ENCODE measurements around the gene USP17L27.
A peak's percentile ranks its signal among the peaks of the same experiment; 100 is the strongest.
"Not testable (repeated sequence)": the region's sequence is repeated elsewhere in the genome, so short reads cannot be mapped to it uniquely, and the experiment has no call there.

The USP17L27 gene, protein sequence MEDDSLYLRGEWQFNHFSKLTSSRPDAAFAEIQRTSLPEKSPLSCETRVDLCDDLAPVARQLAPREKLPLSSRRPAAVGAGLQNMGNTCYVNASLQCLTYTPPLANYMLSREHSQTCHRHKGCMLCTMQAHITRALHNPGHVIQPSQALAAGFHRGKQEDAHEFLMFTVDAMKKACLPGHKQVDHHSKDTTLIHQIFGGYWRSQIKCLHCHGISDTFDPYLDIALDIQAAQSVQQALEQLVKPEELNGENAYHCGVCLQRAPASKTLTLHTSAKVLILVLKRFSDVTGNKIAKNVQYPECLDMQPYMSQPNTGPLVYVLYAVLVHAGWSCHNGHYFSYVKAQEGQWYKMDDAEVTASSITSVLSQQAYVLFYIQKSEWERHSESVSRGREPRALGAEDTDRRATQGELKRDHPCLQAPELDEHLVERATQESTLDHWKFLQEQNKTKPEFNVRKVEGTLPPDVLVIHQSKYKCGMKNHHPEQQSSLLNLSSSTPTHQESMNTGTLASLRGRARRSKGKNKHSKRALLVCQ

DNA sequence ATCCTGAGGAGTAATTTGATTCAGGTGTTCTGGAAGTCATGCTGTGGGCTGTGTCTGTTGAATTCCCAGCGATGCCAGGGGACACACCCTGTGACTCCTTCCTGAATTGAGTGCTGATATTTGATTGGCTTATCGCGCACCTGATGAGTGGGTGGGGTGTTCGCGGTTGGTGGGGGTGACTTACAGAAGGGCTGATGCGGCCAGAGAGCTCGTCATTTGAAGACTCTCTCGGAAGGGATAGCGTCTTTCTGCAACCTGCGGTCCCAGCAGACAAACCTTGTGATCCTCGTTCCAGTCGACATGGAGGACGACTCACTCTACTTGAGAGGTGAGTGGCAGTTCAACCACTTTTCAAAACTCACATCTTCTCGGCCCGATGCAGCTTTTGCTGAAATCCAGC is at the start of gene USP17L27:
TSS of gene USP17L27 (plus strand) at position 301 of the 400 bp plus-strand sequence. CDS start at position 301, 0 bp downstream.
- DNase-seq (ENCODE audit: low read depth, low spot score): not testable (repeated sequence)

DNA sequence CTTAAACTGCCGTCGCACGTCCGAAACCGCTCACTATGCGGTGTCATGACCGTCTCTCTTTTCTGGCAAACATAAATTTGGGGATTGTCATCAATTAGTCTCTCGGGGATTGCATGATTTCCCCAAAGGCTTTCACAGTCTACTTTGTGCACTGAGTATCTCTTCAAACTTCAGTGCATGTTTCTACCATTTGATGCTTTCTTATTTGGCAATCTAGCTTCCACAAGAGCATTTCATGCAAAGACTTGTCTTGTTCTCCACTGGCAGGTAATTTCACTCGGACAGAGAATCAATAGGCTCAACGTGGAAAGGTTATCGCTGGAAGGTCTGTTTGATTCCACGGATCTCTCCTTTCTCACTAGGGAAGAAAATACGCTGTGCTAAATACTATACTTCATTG is 19.8 kb upstream of the USP17L27 start:
- not testable (repeated sequence) for DNase-seq (ENCODE audit: low read depth, low spot score)

DNA sequence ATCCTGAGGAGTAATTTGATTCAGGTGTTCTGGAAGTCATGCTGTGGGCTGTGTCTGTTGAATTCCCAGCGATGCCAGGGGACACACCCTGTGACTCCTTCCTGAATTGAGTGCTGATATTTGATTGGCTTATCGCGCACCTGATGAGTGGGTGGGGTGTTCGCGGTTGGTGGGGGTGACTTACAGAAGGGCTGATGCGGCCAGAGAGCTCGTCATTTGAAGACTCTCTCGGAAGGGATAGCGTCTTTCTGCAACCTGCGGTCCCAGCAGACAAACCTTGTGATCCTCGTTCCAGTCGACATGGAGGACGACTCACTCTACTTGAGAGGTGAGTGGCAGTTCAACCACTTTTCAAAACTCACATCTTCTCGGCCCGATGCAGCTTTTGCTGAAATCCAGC is 19.1 kb upstream of the USP17L27 start, which contains the start of gene USP17L24:
TSS of gene USP17L24 (plus strand) at position 301 of the 400 bp plus-strand sequence. CDS start at position 301, 0 bp downstream.
- DNase-seq (ENCODE audit: low read depth, low spot score): not testable (repeated sequence)

DNA sequence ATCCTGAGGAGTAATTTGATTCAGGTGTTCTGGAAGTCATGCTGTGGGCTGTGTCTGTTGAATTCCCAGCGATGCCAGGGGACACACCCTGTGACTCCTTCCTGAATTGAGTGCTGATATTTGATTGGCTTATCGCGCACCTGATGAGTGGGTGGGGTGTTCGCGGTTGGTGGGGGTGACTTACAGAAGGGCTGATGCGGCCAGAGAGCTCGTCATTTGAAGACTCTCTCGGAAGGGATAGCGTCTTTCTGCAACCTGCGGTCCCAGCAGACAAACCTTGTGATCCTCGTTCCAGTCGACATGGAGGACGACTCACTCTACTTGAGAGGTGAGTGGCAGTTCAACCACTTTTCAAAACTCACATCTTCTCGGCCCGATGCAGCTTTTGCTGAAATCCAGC is 14.3 kb upstream of the USP17L27 start, which contains the start of gene USP17L25:
TSS of gene USP17L25 (plus strand) at position 301 of the 400 bp plus-strand sequence. CDS start at position 301, 0 bp downstream.
- DNase-seq (ENCODE audit: low read depth, low spot score): not testable (repeated sequence)

DNA sequence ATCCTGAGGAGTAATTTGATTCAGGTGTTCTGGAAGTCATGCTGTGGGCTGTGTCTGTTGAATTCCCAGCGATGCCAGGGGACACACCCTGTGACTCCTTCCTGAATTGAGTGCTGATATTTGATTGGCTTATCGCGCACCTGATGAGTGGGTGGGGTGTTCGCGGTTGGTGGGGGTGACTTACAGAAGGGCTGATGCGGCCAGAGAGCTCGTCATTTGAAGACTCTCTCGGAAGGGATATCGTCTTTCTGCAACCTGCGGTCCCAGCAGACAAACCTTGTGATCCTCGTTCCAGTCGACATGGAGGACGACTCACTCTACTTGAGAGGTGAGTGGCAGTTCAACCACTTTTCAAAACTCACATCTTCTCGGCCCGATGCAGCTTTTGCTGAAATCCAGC is 9.6 kb upstream of the USP17L27 start, which contains the start of gene USP17L26:
TSS of gene USP17L26 (plus strand) at position 301 of the 400 bp plus-strand sequence. CDS start at position 301, 0 bp downstream.
- DNase-seq (ENCODE audit: low read depth, low spot score): not testable (repeated sequence)

DNA sequence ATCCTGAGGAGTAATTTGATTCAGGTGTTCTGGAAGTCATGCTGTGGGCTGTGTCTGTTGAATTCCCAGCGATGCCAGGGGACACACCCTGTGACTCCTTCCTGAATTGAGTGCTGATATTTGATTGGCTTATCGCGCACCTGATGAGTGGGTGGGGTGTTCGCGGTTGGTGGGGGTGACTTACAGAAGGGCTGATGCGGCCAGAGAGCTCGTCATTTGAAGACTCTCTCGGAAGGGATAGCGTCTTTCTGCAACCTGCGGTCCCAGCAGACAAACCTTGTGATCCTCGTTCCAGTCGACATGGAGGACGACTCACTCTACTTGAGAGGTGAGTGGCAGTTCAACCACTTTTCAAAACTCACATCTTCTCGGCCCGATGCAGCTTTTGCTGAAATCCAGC is 4.8 kb upstream of the USP17L27 start, which contains the start of gene USP17L5:
TSS of gene USP17L5 (plus strand) at position 301 of the 400 bp plus-strand sequence. CDS start at position 301, 0 bp downstream.
- not testable (repeated sequence) for DNase-seq (ENCODE audit: low read depth, low spot score)

DNA sequence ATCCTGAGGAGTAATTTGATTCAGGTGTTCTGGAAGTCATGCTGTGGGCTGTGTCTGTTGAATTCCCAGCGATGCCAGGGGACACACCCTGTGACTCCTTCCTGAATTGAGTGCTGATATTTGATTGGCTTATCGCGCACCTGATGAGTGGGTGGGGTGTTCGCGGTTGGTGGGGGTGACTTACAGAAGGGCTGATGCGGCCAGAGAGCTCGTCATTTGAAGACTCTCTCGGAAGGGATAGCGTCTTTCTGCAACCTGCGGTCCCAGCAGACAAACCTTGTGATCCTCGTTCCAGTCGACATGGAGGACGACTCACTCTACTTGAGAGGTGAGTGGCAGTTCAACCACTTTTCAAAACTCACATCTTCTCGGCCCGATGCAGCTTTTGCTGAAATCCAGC is 4.6 kb downstream of the USP17L27 start, which contains the start of gene USP17L28:
TSS of gene USP17L28 (plus strand) at position 301 of the 400 bp plus-strand sequence. CDS start at position 301, 0 bp downstream.
- not testable (repeated sequence) for DNase-seq (ENCODE audit: low read depth, low spot score)

DNA sequence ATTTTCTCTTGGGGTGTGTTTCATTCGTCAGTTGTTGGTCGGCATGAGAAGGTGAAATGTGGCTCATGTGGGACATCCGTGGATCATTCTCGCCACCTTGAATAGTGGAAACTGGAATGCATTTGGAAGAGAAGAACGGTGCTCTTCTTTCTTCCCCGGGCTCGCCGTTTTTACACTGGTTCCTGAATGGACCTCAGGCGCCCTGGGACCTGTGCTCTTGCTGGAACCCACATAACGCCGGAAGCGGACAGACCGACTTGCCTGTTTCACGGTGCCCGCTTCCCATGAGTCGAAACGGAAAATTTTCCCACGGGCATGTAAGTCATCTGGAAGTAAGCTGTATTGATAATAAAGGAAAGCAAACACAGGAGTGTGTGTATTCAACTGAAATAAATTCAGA is 6.9 kb downstream of the USP17L27 start:
- DNase-seq (ENCODE audit: low read depth, low spot score): not testable (repeated sequence)

DNA sequence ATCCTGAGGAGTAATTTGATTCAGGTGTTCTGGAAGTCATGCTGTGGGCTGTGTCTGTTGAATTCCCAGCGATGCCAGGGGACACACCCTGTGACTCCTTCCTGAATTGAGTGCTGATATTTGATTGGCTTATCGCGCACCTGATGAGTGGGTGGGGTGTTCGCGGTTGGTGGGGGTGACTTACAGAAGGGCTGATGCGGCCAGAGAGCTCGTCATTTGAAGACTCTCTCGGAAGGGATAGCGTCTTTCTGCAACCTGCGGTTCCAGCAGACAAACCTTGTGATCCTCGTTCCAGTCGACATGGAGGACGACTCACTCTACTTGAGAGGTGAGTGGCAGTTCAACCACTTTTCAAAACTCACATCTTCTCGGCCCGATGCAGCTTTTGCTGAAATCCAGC is 9.4 kb downstream of the USP17L27 start, which contains the start of gene USP17L29:
TSS of gene USP17L29 (plus strand) at position 301 of the 400 bp plus-strand sequence. CDS start at position 301, 0 bp downstream.
- DNase-seq (ENCODE audit: low read depth, low spot score): not testable (repeated sequence)

DNA sequence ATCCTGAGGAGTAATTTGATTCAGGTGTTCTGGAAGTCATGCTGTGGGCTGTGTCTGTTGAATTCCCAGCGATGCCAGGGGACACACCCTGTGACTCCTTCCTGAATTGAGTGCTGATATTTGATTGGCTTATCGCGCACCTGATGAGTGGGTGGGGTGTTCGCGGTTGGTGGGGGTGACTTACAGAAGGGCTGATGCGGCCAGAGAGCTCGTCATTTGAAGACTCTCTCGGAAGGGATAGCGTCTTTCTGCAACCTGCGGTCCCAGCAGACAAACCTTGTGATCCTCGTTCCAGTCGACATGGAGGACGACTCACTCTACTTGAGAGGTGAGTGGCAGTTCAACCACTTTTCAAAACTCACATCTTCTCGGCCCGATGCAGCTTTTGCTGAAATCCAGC is 18.9 kb downstream of the USP17L27 start, which contains the start of gene USP17L30:
TSS of gene USP17L30 (plus strand) at position 301 of the 400 bp plus-strand sequence. CDS start at position 301, 0 bp downstream.
- DNase-seq (ENCODE audit: low read depth, low spot score): not testable (repeated sequence)

DNA sequence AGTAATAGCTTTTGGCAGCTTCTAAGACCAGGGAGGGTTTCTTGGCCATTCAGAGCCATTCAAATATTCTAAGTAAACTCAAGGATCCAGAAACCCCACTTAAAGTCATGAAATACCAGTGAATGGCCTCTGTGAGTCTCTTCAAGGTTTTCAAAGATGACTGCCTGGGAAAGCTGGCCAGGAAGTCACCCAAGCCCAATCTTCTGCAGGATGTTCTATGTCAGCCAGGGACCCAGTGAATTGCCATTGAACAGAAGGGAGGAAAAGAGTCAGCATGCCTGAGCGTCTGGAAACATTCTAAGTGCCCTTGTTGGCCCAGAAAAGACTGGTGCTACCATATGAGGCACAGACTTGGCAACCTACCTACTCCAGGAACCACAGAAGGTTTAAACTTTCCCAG is 35.9 kb downstream of the USP17L27 start:
- not testable (repeated sequence) for DNase-seq (ENCODE audit: low read depth, low spot score)

DNA sequence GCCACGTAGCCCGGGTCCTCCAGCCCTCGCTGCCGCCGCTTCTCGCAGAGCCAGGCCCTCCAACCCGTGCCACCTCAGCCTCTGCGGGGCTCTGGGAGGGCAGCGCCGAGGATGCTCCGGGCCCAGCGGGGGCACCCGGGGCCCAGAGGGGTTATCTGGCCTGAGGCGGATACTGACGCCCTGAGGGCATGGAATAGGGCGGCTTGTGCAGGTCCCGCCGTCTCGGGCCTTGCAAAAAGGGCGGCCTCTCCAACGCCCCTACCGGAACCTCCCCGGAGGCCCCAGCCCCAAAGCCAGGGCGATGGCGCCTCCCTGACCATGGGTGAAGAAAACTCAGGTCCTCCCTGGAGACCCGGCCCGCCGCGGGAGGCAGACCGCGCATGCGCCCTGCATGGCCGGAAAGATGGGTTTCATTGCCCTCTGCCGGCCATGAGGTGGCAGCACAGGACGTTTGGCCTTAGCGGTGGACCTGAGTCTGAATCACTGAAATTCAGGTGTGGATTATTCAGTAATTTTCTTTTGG is 37.1 kb downstream of the USP17L27 start:
- peak; percentile 36 for DNase-seq (ENCODE audit: low read depth, low spot score)

DNA sequence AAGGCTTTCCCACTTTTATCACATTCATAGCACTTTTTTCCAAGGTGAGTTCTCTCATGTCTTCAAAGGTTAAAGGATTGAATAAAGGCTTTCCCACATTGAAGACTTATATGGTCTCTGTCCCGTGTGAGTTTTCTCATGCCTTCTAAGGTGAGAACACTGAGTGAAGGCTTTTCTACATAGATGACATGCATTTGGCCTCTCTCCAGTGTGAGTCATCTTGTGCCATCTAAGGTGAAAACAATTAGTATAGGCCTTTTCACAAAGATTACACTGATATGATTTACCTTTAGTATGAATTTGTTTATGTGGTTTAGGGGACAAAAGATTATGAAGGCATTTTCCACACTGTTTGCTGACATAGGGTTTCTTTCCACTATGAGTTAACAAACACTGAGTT is 40.2 kb downstream of the USP17L27 start:
- no peak for DNase-seq (ENCODE audit: low read depth, low spot score)

DNA sequence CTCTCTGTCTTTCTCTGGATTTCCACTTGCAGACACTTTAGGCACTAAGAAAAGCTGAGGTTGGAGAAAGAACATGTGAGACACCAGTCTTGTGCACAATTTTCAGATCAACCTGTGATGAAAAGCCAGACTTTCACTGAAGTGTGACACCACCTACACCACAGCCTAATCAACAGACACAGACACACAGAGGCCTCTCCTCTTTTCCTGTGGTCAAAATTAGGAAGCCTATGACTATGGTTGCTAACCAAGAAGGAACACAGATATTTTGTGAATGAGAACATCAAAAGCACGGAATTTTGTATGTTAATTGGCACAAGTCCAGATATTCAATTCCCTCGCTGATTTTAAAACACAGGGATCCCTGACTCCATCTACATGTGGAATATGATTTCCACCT is 45.1 kb downstream of the USP17L27 start:
- not testable (repeated sequence) for DNase-seq (ENCODE audit: low read depth, low spot score)
